Left ventricle myocardium inferior (tissue), 1 donor: Measurements from ENCODE around the gene TMEM132D. TPM values are rescaled to one million over a fixed set of nuclear protein-coding genes. Genes with fewer than 3 reads are reported as not detected.

ENCODE experiments used
- DNase-seq: peaks from one replicate; pipeline ENCODE4 v3.0.0-alpha.2; 2020
- H3K27ac ChIP-seq: fragments of 200-600 bp; replicated peaks from 2 replicates; pipeline ENCODE4 v1.8.0; 2021
- H3K27me3 ChIP-seq: fragments of 200-600 bp; 2 replicates; pipeline ENCODE4 v1.8.0; 2021; ENCODE audit warnings: low read depth
- H3K36me3 ChIP-seq: fragments of 200-600 bp; 2 replicates; pipeline ENCODE4 v1.8.0; 2021
- H3K4me1 ChIP-seq: fragments of 200-600 bp; 2 replicates; pipeline ENCODE4 v1.8.0; 2021
- H3K4me3 ChIP-seq: fragments of 200-600 bp; 2 replicates; pipeline ENCODE4 v1.8.0; 2021; ENCODE audit warnings: mild to moderate bottlenecking, moderate library complexity
- H3K9me3 ChIP-seq: fragments of 200-600 bp; replicated peaks from 2 replicates; pipeline ENCODE4 v1.8.0; 2021
- intact Hi-C: fragments of 100-400 bp; cut with micrococcal nuclease; formaldehyde crosslinking; loops from one replicate; pipeline ENCODE4 v1.11.0; 2022
- total RNA-seq: library from RNA; stranded (reverse); fragmentation: NEBNext Ultra II Directional; extraction: Animal tissue kit (Norgen Biotek cat#: 25700); gene quantifications from one replicate; pipeline ENCODE4 v1.2.1, GENCODE V29; 2021
- TF ChIP-seq, protein P1 (sequence below): fragments of 200-600 bp; IDR thresholded peaks from 2 replicates; pipeline ENCODE4 v1.8.0; 2021; ENCODE audit warnings: antibody characterized with exemption, mild to moderate bottlenecking, borderline replicate concordance
- donor health status: DM: no; HTN: yes; CAD: no; lungs with severe emphysema.

TMEM132D gene
- total RNA-seq, 1 donor from 2014 or later: not detected

DNA sequence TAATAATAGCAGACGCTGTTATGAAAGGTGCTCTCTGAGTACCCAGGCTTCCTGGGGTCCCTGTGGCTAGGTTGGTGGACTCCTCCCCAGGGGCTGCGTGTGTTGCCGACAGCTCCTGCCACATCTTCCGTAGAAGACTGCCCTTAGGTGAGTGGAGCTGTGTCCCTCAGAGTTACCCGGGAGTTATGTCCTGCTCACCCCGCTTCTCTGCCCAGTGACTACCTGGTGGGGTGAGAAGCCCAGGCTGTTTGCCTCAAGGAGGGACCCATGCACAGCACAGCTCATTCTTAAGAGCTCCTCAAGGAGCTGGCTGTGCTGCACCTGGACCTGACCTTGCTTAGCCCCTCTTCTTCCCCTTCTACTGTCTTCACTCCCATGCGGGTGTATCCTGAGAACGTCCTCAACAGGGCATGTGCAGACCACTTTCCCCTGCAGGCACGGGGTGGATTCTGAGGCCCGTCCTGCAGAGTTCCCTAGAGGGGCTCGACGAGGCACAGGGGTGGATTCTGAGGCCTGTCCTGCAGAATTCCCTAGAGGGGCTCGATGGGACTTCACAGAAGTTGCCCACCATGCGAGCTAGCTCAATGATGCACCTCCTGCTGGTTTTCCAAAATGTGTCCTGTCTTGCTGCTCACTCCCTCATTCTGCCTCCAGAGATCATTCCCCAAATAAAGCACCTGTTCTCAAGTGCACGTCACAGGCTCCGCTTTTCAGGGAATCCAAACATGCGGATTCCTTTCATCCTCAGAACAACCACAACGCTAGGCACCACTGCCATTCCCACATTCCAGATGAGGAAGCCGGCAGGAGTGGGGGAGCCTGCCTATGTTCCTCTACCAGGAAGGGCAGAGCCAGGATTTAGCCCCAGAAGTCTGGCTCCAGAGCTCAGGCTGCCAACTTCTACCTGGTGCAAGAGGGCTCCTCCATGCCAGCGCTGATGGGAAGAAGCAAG lies 818.7 kb downstream of the TMEM132D start:
- H3K9me3 ChIP-seq: no peaks in the 10 kb centered on the region
- H3K4me3 ChIP-seq: no peak overlapping the region
- no peaks in the 10 kb centered on the region for H3K4me1 ChIP-seq
- no peak overlapping the region for H3K27ac ChIP-seq
- intact Hi-C loops: no loop called here
- H3K27me3 ChIP-seq: peaks cover 36% of the 10 kb centered on the region
- TF ChIP-seq, protein P1, sequence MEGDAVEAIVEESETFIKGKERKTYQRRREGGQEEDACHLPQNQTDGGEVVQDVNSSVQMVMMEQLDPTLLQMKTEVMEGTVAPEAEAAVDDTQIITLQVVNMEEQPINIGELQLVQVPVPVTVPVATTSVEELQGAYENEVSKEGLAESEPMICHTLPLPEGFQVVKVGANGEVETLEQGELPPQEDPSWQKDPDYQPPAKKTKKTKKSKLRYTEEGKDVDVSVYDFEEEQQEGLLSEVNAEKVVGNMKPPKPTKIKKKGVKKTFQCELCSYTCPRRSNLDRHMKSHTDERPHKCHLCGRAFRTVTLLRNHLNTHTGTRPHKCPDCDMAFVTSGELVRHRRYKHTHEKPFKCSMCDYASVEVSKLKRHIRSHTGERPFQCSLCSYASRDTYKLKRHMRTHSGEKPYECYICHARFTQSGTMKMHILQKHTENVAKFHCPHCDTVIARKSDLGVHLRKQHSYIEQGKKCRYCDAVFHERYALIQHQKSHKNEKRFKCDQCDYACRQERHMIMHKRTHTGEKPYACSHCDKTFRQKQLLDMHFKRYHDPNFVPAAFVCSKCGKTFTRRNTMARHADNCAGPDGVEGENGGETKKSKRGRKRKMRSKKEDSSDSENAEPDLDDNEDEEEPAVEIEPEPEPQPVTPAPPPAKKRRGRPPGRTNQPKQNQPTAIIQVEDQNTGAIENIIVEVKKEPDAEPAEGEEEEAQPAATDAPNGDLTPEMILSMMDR: no peak
- no peaks in the 10 kb centered on the region for H3K36me3 ChIP-seq
- DNase-seq: no peak

DNA sequence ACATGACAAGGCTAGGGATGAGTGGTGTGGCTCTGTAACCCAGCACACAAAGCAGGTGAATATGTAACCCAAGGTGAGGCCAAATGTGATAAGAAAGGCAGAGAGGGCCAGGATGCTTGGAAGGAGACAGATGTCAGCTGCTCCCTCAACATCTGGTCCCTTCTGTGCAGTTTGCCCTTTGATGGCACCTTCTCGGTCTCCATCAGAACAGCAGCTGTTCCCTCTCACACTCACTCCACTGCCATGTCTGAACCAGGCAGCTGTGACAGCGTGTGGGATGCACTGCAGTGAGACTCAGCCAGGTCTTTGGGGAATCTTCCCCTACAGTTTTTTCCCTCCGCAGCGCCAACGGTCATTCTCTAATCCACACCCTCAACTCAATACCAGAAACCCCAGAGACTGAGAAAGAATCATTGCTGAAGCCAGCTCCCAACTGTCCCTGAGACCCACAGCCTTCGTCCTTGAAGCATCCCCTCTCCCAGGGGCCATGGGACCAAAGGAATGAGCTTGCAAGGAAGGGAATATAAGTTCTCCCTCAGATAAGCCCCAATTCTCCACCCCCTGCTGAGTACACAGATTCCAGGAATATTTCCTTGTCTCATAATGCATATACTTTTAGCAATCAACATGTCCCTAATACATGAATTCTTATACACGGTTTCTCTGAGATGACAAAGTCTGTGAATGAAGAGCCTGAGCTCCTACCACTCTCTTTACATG lies 820.5 kb downstream of the TMEM132D start:
- no peak for DNase-seq
- intact Hi-C loops: no loop called here
- no peak overlapping the region for H3K27ac ChIP-seq
- H3K9me3 ChIP-seq: no peaks in the 10 kb centered on the region
- H3K36me3 ChIP-seq: no peaks in the 10 kb centered on the region
- H3K4me1 ChIP-seq: no peaks in the 10 kb centered on the region
- TF ChIP-seq, protein P1: no peak
- H3K27me3 ChIP-seq: peaks cover 38% of the 10 kb centered on the region
- no peak overlapping the region for H3K4me3 ChIP-seq

- intact Hi-C loops: no loop called here
- Histone ChIP-seq H3K27ac (no peak overlapping the region), H3K27me3 (peaks cover 46% of the 10 kb centered on the region), H3K4me3 (no peak overlapping the region), H3K9me3 (no peaks in the 10 kb centered on the region), H3K4me1 (no peaks in the 10 kb centered on the region), H3K36me3 (no peaks in the 10 kb centered on the region)
- TF ChIP-seq, protein P1: no peak
- DNase-seq: no peak
These were observed 821.4 kb downstream of the TMEM132D start for GRCh38 chr12:129082441-129082840.

GRCh38 chr12:129081755-129082250 lies 822.0 kb downstream of the TMEM132D start:
- intact Hi-C loops: no loop called here
- Histone ChIP-seq H3K27me3 (peaks cover 46% of the 10 kb centered on the region), H3K9me3 (no peaks in the 10 kb centered on the region), H3K4me3 (no peak overlapping the region), H3K4me1 (no peaks in the 10 kb centered on the region), H3K27ac (no peak overlapping the region), H3K36me3 (no peaks in the 10 kb centered on the region)
- DNase-seq: no peak
- TF ChIP-seq, protein P1: no peak

GRCh38 chr12:129080821-129081220 lies 823.0 kb downstream of the TMEM132D start:
- no peak overlapping the region for H3K27ac ChIP-seq
- no peak for DNase-seq
- TF ChIP-seq, protein P1: no peak
- no peaks in the 10 kb centered on the region for H3K36me3 ChIP-seq
- H3K4me1 ChIP-seq: no peaks in the 10 kb centered on the region
- H3K4me3 ChIP-seq: no peak overlapping the region
- H3K27me3 ChIP-seq: peaks cover 48% of the 10 kb centered on the region
- intact Hi-C loops: no loop called here
- no peaks in the 10 kb centered on the region for H3K9me3 ChIP-seq
